Activated B cell treated with CpG ODN at 0.5 μM for 24 hours (primary cell): ENCODE results near the gene PARL. TPM values are rescaled to one million over a fixed set of nuclear protein-coding genes. Genes with fewer than 3 reads are reported as not detected.

Experiments
- ATAC-seq: fragments of 200-7000 bp; cut with Tn5 transposase; one replicate; pipeline ENCODE4 v1.10.0; 2021; ENCODE audit warnings: low read depth, mild to moderate bottlenecking, moderate library complexity
- CTCF ChIA-PET: fragments of 350-600 bp; sonication (Branson Sonifier 250); formaldehyde crosslinking; loops from one replicate; lab custom pipeline; 2021; ENCODE audit warnings: antibody characterized with exemption; lab: Charles Lee
- POLR2A ChIA-PET: fragments of 350-600 bp; sonication (Branson Sonifier 250); formaldehyde crosslinking; loops from one replicate; lab custom pipeline; 2021; ENCODE audit warnings: antibody characterized with exemption; lab: Charles Lee
- DNase-seq: peaks from one replicate; pipeline ENCODE4 v3.0.0; 2022
- H3K27ac Mint-ChIP-seq: one replicate; pipeline ENCODE4 v1.8.0; 2020; ENCODE audit warnings: mixed read lengths
- H3K27me3 Mint-ChIP-seq: one replicate; pipeline ENCODE4 v1.8.0; 2021; ENCODE audit warnings: mixed read lengths
- H3K36me3 Mint-ChIP-seq: one replicate; pipeline ENCODE4 v1.8.0; 2021; ENCODE audit warnings: low read depth, mixed read lengths
- H3K4me1 Mint-ChIP-seq: one replicate; pipeline ENCODE4 v1.8.0; 2021; ENCODE audit warnings: mixed read lengths
- H3K4me3 Mint-ChIP-seq: one replicate; pipeline ENCODE4 v1.8.0; 2020; ENCODE audit warnings: mild to moderate bottlenecking, mixed read lengths
- H3K9me3 Mint-ChIP-seq: one replicate; pipeline ENCODE4 v1.8.0; 2020; ENCODE audit warnings: mixed read lengths
- CTCF ChIP-seq: fragments of 200-600 bp; IDR thresholded peaks from one replicate; pipeline ENCODE4 v1.8.0; 2022; ENCODE audit warnings: antibody characterized with exemption, mild to moderate bottlenecking
- intact Hi-C: fragments of 100-400 bp; cut with micrococcal nuclease; formaldehyde crosslinking; loops from one replicate; pipeline ENCODE4 v1.15.1; 2024
- total RNA-seq: library from RNA; stranded (reverse); gene quantifications from 2 replicates; pipeline ENCODE4 v1.2.3, GENCODE V29; 2022

Gene PARL
- total RNA-seq, 1 donor from 2014 or later, result 57.6 TPM

GRCh38 chr3:183927059-183927458 lies 42.4 kb upstream of the PARL start:
- POLR2A ChIA-PET, result no interaction called here
- Mint-ChIP-seq H3K27ac (no peak overlapping the region), H3K36me3 (peaks cover 27% of the 10 kb centered on the region), H3K9me3 (no peaks in the 10 kb centered on the region), H3K27me3 (no peaks in the 10 kb centered on the region), H3K4me3 (no peak overlapping the region), H3K4me1 (no peaks in the 10 kb centered on the region)
- no peak for DNase-seq
- CTCF ChIA-PET, result no interaction called here
- TF ChIP-seq CTCF, result no peak
- intact Hi-C loops, result no loop called here
- ATAC-seq, result no peak

GRCh38 chr3:183924956-183925355 lies 40.3 kb upstream of the PARL start:
- peaks cover 36% of the 10 kb centered on the region for H3K36me3 Mint-ChIP-seq
- POLR2A ChIA-PET, result no interaction called here
- no peak for ATAC-seq

GRCh38 chr3:183924543-183924942 lies 39.9 kb upstream of the PARL start:
- CTCF ChIA-PET, result no interaction called here
- DNase-seq, result no peak
- Mint-ChIP-seq H3K4me3 (no peak overlapping the region), H3K4me1 (no peaks in the 10 kb centered on the region), H3K27me3 (no peaks in the 10 kb centered on the region), H3K9me3 (no peaks in the 10 kb centered on the region), H3K27ac (no peak overlapping the region), H3K36me3 (peaks cover 39% of the 10 kb centered on the region)
- POLR2A ChIA-PET, result no interaction called here
- intact Hi-C loops, result no loop called here
- no peak for TF ChIP-seq CTCF
- no peak for ATAC-seq

More at GRCh38 chr3:183924956-183925355, 40.3 kb upstream of the PARL start:
- intact Hi-C loops, result no loop called here
- CTCF ChIA-PET, result no interaction called here
- Mint-ChIP-seq H3K4me1 (no peaks in the 10 kb centered on the region), H3K27me3 (no peaks in the 10 kb centered on the region), H3K4me3 (no peak overlapping the region), H3K9me3 (no peaks in the 10 kb centered on the region), H3K27ac (no peak overlapping the region)
- no peak for DNase-seq
- TF ChIP-seq CTCF, result no peak

DNA sequence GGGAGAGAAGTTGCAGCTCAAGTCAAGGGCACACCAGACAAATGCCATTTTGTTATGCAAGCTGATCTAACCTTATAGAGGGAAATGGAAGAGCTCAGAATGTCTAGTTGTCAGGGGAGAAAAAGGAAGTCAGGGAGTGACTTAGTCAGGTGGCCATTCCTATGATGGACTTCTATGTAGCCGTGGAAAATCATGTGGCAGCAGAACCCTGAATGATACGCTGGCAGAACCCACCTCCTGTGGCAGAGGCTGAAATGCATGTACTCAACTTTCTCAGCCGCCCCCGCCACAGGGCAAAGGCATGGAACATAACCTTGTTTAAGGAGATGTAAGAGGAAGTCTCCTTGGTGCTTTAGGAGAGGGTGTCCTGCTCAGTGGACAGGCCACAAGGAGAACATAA lies 37.7 kb upstream of the PARL start:
- Mint-ChIP-seq H3K4me3 (no peak overlapping the region), H3K27me3 (no peaks in the 10 kb centered on the region), H3K36me3 (peaks cover 37% of the 10 kb centered on the region), H3K27ac (no peak overlapping the region), H3K4me1 (no peaks in the 10 kb centered on the region), H3K9me3 (no peaks in the 10 kb centered on the region)
- intact Hi-C loops, result no loop called here
- ChIA-PET CTCF (no interaction called here), POLR2A (no interaction called here)
- DNase-seq (no peak), ATAC-seq (no peak)
- no peak for TF ChIP-seq CTCF

DNA sequence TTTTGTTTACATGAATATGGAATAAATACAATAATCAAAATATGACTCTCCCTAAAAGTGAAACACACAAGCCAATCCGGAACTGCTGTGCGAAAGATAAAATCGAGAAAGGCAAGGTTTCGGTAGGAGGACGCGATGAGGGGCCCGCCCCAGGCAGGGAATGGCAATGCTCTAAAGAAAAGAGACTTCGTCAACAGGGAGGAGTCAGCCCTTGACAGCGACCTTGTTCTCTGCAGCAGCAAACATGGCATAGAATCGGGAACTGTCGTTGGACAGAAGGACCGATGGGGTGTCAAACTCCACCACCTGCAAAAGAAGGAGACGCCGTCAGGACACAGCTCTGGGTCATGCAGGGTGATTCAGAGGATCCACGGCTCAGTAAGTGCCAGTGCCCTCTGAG lies 36.4 kb upstream of the PARL start:
- Mint-ChIP-seq H3K27me3 (no peaks in the 10 kb centered on the region), H3K4me3 (no peak overlapping the region), H3K4me1 (no peaks in the 10 kb centered on the region), H3K27ac (no peak overlapping the region), H3K9me3 (no peaks in the 10 kb centered on the region), H3K36me3 (peaks cover 37% of the 10 kb centered on the region)
- DNase-seq (no peak), ATAC-seq (no peak)
- ChIA-PET POLR2A (no interaction called here), CTCF (no interaction called here)
- intact Hi-C loops, result no loop called here
- no peak for TF ChIP-seq CTCF
